Epidermal melanocyte (primary cell): ENCODE measurements around the gene PIBF1.
A peak's percentile ranks its signal among the peaks of the same experiment; 100 is the strongest.
"Not testable (repeated sequence)": the region's sequence is repeated elsewhere in the genome, so short reads cannot be mapped to it uniquely, and the experiment has no call there.

ENCODE experiments used
- DNase-seq: peaks from one replicate; pipeline ENCODE4 v3.0.0; 2011; ENCODE audit warnings: low spot score; ENCODE audit not compliant: insufficient read length

Gene PIBF1

DNA sequence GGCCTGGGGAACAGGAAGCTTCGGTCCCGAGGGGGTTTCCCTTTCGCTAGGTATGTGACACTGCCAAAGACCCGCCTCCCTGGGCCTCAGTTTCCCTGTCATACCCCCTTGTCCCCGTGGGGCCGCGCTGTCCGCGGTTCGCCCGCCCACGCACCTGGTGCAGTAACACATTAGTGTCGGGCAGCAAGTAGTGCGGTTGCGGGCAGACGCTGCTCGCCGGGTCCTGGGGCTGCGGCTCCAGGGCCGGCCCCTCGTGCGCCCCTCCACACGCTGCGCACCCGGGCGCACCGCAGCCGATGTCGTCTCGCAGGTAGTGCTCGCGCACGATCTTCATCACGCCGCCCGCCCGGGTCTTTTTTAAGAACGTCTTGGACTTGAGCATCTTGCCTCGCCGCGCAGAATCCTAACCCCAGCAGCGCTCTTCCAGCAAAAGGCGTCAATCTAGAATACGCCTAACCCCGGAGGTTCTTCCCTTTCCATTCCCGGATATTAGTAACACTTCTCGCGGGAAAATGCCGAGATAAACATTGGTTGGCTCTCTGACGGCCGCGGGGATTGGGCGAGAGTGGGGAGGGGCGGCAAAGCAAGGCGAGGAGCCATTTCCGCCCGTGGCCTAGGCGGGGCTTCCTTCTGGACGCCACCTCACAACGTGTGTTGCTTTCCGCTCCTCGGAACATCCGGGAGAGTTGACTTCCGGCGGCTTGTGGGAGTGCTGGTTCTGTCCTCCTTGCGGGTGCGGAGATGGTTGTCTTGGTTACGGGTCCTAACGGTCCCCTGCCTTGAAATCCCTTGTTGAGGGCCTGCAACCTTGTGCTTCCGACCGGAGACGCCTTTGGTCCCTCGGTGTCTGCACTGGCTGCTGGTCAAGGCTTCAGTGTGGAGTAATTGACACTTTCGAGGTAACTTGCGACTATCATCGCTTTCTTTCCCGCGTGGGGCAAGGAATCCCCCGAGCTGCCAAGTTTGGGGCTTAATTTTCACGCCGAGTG lies at the start of gene PIBF1, which contains the start of gene DIS3:
Gene PIBF1 (plus strand): TSS at position 683 of the 989 bp plus-strand sequence. CDS start 1,337 bp downstream, outside the sequence.
Gene DIS3 (minus strand): TSS at position 450 of the 989 bp plus-strand sequence. CDS start 68 bp downstream, at position 382.
- peak; percentile 93 for DNase-seq

GRCh38 chr13:72737033-72737432 lies 44.9 kb upstream of the PIBF1 start:
- no peak for DNase-seq

GRCh38 chr13:72740015-72740414 lies 41.9 kb upstream of the PIBF1 start:
- DNase-seq = no peak

DNA sequence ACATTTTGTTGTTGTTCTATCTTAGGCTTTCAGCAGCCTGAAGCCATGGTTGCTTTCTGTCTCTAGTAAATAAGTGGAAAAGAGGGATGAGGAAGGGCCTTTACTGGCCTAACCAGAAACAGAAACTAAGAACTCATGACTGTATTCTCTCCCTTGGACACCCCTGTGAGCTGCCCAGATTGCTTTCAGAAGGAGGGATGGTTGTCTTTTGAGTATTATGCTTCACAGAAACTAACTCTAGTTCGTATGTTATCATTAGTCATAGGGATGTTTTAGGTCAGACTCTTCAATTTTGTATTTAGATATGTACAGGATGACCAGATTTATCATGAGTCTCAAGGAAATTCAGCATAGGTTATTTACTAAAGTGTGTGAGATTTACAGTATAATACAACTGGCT lies 36.7 kb upstream of the PIBF1 start:
- DNase-seq = no peak

GRCh38 chr13:72751220-72751619 lies 30.7 kb upstream of the PIBF1 start:
- no peak for DNase-seq

DNA sequence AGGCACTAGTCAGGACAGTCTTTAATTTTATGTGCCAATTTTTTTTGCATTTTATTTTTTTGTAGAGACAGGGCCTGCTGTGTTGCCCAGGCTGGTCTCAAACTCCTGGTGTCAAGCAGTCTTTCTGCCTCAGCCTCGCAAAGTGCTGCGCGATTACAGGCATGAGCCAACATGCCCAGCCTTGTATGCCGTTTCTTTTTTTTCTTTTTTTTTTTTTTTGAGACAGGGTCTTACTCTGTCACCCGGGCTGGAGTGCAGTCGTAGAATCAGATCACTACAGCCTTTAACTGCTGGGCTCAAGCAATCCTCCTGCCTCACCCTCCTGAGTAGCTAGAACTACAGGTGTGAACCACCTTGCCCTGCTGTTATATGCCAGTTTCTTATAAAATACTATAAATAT lies 27.8 kb upstream of the PIBF1 start:
- DNase-seq = no peak

- DNase-seq = no peak
Observed at GRCh38 chr13:72757792-72758535, 24.0 kb upstream of the PIBF1 start.

DNA sequence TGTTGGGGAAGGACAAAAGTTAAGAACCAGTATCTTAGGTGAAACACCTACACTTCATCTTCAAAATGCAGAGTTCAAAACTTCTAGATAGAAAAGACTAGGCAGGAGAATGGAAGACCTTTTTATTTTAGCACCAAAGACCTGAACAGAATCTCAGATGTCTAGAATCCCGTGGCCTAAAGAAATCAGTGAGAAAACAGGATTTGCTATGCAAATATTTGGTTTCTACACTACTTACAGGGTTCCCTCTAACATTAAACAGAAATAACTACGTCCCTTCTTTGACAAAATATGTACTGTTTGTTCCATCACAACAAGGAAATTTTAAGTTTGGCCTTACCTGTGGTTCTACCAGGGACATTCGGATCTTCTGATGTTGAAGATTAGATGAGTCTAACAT lies 21.7 kb upstream of the PIBF1 start:
- DNase-seq = no peak

GRCh38 chr13:72763411-72763810 lies 18.5 kb upstream of the PIBF1 start:
- DNase-seq = no peak

DNA sequence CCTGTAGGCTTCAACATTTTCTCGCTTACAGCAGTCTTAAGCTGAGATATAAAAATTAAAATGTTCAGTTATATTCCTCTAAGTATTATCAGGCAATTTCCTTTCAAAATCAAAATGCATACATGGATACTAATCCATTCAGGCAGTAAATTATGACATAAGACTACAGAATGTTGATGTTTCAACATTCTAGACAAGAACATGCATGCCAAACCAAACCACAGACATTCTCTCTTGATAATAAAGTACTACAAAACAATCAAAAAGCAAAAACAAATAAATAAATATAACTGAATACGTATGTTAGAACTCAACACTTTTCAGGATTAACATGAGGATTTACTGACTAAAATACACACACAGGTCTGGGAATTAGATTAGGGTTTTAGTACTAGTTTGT lies 7.9 kb upstream of the PIBF1 start:
- DNase-seq = no peak

GRCh38 chr13:72782717-72783116 lies 784 bp downstream of the PIBF1 start:
- no peak for DNase-seq

DNA sequence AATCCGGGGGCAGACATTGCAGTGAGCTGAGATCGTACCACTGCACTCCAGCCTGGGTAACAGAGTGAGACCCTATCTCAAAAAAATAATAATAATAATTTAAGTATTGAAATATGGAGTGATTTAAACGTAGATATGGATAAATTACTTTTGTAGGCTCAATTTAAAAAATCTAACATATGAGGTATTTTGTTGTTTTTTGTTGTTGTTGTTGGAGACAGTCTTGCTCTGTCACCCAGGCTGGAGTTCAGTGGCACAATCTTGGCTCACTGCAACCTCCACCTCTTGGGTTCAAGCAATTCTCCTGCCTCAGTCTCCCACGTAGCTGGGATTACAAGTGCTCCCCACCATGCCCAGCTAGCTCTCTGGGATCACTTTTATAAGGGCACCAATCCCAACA lies 2.7 kb downstream of the PIBF1 start:
- DNase-seq = not testable (repeated sequence)

DNA sequence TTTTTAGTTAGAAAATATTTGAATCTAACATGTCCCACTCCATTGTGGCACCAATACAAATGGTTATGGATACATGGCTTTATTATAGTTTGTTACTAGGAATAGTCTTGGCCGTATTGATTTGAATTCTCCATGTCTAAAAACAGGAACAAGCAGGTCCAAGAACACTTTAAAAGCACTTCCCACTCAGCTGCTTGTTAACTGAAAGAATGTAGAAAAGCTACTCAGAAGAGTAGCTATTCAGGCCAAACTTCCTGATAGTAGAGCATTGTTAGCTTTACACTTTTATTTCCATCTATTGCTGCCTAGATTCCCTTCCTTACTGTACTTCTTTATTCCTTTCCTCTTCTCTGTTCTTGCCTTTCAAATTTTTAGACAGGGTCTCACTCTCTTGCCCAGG lies 6.9 kb downstream of the PIBF1 start:
- DNase-seq = no peak

DNA sequence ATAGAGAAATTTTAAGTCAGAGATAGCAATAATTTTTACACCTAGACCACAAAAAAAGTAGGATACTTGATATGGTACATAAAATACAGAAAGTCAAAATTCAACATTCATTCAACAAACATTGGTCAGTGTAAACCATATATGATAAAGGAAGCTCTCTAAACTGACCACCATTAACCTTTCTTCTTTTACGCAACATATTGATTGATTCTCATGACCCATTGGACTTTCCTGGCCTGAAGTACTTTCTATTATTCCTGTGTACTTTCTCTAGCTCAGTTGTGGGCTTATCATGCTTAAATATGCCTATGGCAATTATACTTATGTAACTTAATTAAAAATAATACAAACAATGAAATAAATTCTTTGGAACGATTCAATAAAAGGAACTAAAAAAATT lies 10.7 kb downstream of the PIBF1 start:
- DNase-seq = no peak

GRCh38 chr13:72798817-72799216 lies 16.9 kb downstream of the PIBF1 start:
- DNase-seq = no peak

DNA sequence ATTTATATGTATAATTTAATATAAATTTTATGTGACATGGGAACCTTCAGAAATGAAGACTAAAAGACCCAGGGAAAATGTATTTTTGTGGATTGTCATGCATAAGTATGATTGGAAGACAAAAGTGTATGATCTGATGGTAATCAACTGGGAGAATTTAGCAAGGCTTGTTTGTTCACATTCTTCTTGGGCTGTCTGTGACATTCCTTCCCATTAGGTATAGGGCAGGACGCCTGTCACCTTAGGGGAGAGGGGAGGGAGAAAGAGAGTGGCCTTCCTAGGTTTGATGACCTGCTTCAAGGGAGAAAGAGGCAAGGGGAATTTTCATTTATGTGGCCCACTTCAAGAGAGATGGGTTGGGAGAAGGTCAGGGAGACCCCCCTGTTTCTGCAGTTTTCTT lies 22.4 kb downstream of the PIBF1 start:
- no peak for DNase-seq

GRCh38 chr13:72805676-72806346 lies 23.9 kb downstream of the PIBF1 start:
- DNase-seq = no peak

GRCh38 chr13:72806514-72806913 lies 24.6 kb downstream of the PIBF1 start:
- DNase-seq = not testable (repeated sequence)

- DNase-seq = no peak
Observed at GRCh38 chr13:72808917-72809500, 27.1 kb downstream of the PIBF1 start.

GRCh38 chr13:72820156-72820897 lies 38.4 kb downstream of the PIBF1 start:
- DNase-seq = no peak

DNA sequence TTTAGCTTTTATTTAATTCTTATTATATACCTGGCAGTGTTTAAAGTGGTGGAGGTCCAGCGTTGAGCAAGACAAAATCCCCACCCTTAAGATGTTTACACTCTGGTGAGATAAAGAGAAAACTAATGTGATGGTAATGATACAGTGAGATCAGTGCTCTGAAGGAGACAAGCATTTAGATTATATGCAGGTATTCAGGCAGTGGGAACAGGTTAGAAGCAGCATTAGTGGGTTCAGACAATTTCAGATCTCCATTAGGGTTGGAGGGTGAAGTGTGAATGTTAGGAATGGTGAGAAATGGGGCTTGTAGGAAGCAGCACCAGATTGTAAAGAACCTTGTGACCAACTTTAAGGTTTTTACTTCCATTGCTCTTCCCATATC lies 39.0 kb downstream of the PIBF1 start:
- no peak for DNase-seq
